ENCODE measurements around the gene KLHL40.

- TF ChIP-seq CTCF (IDR thresholded peaks at IDR 0.05) (no peak), POLR2A (IDR thresholded peaks at IDR 0.05; ENCODE audit: low read depth) (no peak), EP300 (IDR thresholded peaks at IDR 0.05) (no peak)
Observed at GRCh38 chr3:42655980-42656679, 29.2 kb upstream of the KLHL40 start.

Data from esophagus muscularis mucosa (tissue), 4 donors.